RWPE1 (cell line): ENCODE results near the gene ELK3.

ENCODE experiments used
- CTCF ChIA-PET: fragments of 350-600 bp; sonication (Branson Sonifier 250); formaldehyde crosslinking; extraction: SDS; loops from one replicate; lab custom pipeline; 2021; lab: Yijun Ruan, JAX
- POLR2A ChIA-PET: fragments of 400-600 bp; formaldehyde crosslinking; extraction: SDS; loops from one replicate; lab custom pipeline; 2020; ENCODE audit warnings: antibody characterized with exemption; ENCODE audit not compliant: low non-redundant PET; lab: Yijun Ruan, JAX
- DNase-seq: peaks from one replicate; pipeline ENCODE4 v3.0.0; 2012; ENCODE audit warnings: low spot score
- H3K27ac ChIP-seq: fragments of 450-650 bp; 2 replicates; pipeline ENCODE4 v1.5.1; 2017
- TF ChIP-seq, protein P1 (sequence below): fragments of 450-650 bp; conservative IDR thresholded peaks from 2 replicates; pipeline ENCODE4 v1.5.1; 2017; ENCODE audit warnings: low read depth, mild to moderate bottlenecking

The ELK3 gene

DNA sequence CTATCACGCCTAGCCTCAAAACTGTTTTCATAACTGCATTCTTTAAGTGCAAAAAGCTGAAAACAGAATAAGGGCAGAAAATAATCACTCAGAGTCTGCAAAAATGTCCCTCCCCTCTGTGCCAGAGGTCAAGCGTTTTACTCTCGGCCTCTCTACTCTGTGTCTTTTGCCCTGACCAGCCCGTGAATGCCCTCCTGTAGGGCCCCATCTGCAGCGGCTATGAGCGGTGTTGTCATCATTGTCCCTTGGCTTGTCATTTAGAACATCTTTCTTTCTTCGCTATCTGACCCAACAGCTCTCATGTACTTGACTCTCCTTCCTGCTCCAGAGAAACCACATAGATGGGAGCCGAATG is 21.7 kb downstream of the ELK3 start:
- peak overlapping the region; percentile 60 for H3K27ac ChIP-seq
- ChIA-PET CTCF (interaction anchor here (0.5 to 2.0 kb wide), 13 partner anchors 8 to 204 kb away, joined by 3 to 8 read pairs (median 4); partner anchors contain the start of genes CDK17 and LTA4H), POLR2A (interaction anchor here (0.6 kb wide), 1 partner anchor 285 kb away, joined by 6 read pairs; no protein-coding TSS in a partner anchor)
- DNase-seq: no peak
- TF ChIP-seq, protein P1, sequence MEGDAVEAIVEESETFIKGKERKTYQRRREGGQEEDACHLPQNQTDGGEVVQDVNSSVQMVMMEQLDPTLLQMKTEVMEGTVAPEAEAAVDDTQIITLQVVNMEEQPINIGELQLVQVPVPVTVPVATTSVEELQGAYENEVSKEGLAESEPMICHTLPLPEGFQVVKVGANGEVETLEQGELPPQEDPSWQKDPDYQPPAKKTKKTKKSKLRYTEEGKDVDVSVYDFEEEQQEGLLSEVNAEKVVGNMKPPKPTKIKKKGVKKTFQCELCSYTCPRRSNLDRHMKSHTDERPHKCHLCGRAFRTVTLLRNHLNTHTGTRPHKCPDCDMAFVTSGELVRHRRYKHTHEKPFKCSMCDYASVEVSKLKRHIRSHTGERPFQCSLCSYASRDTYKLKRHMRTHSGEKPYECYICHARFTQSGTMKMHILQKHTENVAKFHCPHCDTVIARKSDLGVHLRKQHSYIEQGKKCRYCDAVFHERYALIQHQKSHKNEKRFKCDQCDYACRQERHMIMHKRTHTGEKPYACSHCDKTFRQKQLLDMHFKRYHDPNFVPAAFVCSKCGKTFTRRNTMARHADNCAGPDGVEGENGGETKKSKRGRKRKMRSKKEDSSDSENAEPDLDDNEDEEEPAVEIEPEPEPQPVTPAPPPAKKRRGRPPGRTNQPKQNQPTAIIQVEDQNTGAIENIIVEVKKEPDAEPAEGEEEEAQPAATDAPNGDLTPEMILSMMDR: no peak

DNA sequence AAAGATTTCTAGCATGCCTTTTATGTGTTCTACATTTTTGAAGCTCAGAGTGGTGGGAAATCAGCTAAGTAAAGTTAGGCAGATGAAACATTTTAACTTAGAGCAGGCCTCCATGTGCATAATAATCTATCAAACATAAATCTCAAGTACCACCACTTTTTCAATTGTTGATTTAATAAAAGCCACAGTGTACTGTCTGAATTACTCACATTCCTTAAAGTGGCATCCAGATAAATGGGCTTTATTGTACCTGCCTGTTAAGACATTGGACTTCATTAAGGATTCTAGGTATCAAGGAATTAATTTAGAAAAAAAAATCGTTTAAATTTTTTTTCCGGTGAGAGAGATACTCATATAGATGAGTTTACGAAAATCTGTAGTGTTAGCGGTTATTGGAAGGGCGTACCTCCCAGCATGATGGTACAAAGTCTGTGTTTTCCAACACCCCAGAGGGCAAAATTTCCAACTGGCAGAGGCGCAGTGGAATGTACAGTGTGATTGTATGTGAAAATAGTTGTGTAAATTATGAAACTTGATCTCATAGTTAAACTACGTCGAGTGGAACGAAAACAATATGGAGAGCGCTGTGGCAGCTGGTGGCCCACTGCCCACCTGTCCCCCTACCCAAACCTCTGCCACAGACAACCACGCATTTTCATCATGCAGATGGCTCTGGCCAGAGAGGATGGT is 25.0 kb downstream of the ELK3 start:
- TF ChIP-seq, protein P1: no peak
- DNase-seq: no peak
- ChIA-PET POLR2A (interaction anchor here (1.0 kb wide), 1 partner anchor 182 kb away, joined by 3 read pairs; no protein-coding TSS in a partner anchor), CTCF (interaction anchor here (0.6 kb wide), 1 partner anchor 298 kb away, joined by 3 read pairs; no protein-coding TSS in a partner anchor)
- H3K27ac ChIP-seq: peak overlapping the region; percentile 100

DNA sequence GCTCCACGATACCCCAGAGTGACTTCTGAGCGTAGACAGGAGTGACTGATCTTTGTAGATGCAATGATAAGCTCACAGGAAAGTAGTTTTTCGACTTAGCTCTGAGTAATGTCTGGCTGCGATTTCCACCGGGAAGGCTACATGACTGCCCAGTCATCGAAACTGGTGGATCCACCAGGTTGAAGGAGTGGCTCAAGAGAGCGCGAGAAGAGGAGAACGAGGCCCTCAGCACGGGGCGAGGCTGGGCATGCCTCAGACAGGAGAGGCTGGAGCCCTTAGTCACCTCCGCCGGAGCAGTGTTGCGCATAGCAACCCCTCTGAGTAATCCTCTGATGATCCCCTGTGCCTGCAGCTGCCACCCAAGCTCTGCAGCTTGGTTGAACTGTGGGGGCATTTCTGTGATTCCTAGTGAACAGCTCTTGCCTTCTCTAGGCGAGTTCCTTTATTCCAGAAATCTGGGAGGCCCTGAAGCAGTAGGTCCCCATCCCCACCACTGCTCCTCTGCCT is 25.6 kb downstream of the ELK3 start:
- CTCF ChIA-PET: interaction anchor here (0.6 kb wide), 1 partner anchor 297 kb away, joined by 3 read pairs; no protein-coding TSS in a partner anchor
- peak; percentile 99 for DNase-seq
- POLR2A ChIA-PET: interaction anchor here (1.0 kb wide), 1 partner anchor 182 kb away, joined by 3 read pairs; no protein-coding TSS in a partner anchor
- TF ChIP-seq, protein P1: no peak
- H3K27ac ChIP-seq: peak overlapping the region; percentile 100

DNA sequence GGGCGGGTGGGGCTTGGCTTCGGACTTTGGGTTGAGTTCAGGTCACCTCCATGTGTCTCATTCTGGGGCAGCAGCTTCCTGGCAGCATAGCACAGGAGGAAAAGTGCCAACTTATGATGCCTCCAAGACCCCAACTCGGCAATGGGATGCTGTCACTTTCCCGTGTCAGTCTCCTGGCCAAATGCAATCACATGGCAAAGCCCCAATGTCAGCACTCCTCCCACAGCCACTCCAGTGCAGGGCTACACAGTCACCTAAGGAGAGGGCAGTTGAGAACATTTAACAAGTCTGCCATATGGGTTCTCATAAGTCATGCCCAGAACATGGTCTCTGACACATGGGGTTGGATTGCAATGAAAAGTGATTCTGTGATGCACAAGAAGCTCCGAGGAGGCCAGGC is 26.7 kb downstream of the ELK3 start:
- peak overlapping the region; percentile 100 for H3K27ac ChIP-seq
- DNase-seq: no peak
- CTCF ChIA-PET: interaction anchor here (0.6 kb wide), 2 partner anchors 147 to 180 kb away, joined by 3 to 5 read pairs; no protein-coding TSS in a partner anchor
- POLR2A ChIA-PET: no interaction called here
- TF ChIP-seq, protein P1: no peak

DNA sequence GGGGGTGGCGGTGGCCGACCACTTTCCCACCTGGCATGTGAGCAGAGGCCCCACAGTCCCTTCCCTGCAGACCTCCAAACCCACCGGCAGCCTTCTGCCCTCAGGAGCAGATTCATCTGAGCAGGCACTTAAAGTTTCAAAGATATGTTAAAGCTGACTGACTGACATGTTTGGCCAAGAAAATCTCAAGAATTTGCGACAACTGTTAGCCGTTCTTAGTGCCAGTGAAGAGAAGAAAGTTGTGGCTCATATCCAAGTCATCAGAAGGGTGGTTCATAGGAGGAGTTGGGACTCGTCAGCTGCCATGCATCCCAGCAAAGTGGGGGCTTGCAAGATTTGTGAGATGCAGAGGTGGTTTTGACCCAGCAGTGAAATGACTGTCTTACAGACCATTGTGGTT is 27.2 kb downstream of the ELK3 start:
- CTCF ChIA-PET: interaction anchor here (0.6 kb wide), 1 partner anchor 147 kb away, joined by 3 read pairs; no protein-coding TSS in a partner anchor
- POLR2A ChIA-PET: no interaction called here
- H3K27ac ChIP-seq: peak overlapping the region; percentile 100
- no peak for DNase-seq
- TF ChIP-seq, protein P1: no peak

DNA sequence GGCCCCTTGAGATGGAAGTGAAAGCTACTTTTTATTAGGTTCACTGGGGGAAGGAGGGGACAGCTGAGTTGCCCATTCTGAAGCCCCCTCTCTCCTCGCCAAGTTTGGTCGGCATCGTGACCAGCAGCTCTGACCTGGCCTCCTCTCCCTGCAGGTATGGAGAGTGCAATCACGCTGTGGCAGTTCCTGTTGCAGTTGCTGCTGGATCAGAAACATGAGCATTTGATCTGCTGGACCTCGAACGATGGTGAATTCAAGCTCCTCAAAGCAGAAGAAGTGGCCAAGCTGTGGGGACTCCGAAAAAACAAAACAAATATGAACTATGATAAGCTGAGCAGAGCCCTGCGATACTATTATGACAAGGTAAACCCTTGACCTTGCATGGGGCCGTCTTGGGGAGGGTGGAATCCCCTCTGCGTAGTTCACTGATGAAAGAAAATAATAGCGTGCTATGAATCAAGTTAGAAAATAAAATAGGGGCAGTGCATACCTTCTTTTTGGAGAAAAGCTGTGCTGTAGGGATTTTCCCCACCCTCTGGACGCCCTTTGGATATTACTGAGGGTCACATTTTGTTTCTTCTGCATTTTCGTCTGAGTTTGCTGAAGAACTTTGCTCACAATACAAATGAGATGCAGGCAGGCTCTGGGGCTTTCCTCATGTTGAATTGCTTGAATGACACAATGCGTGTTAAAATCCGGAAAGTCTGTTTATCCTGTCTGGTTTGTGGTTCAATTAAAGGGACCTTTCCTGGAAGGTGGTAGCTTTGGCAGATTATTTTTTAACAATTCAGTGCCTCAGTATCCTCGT is 29.4 kb downstream of the ELK3 start:
- TF ChIP-seq, protein P1: no peak
- H3K27ac ChIP-seq: peak overlapping the region; percentile 100
- ChIA-PET POLR2A (no interaction called here), CTCF (interaction anchor here (0.7 kb wide), 1 partner anchor 8 kb away, joined by 5 read pairs; no protein-coding TSS in a partner anchor)
- no peak for DNase-seq
